ENCODE results near the gene DNAH7.
A peak's percentile ranks its signal among the peaks of the same experiment; 100 is the strongest.

Gene DNAH7

GRCh38 chr2:195857132-195857531, 211.5 kb downstream of the DNAH7 start:
- DNase-seq, result no peak

- no peak for DNase-seq
Measured at GRCh38 chr2:195850764-195851163, 217.9 kb downstream of the DNAH7 start.

- DNase-seq, result peak in 1 of 2 donors; percentile 8
Measured at GRCh38 chr2:195848119-195848899, 220.3 kb downstream of the DNAH7 start.

GRCh38 chr2:195842932-195843331, 225.7 kb downstream of the DNAH7 start:
- DNase-seq, result peak in 1 of 2 donors; percentile 11

GRCh38 chr2:195838002-195838401, 230.6 kb downstream of the DNAH7 start:
- no peak for DNase-seq

- no peak for DNase-seq
Measured at GRCh38 chr2:195836002-195836401, 232.6 kb downstream of the DNAH7 start.

GRCh38 chr2:195834836-195835235, 233.8 kb downstream of the DNAH7 start:
- DNase-seq, result no peak

GRCh38 chr2:195830968-195831950, 237.4 kb downstream of the DNAH7 start:
- DNase-seq, result no peak

GRCh38 chr2:195824478-195824877, 244.2 kb downstream of the DNAH7 start:
- DNase-seq, result no peak

- DNase-seq, result no peak
Measured at GRCh38 chr2:195823206-195823605, 245.4 kb downstream of the DNAH7 start.

- DNase-seq, result no peak
Measured at GRCh38 chr2:195821566-195821932, 247.1 kb downstream of the DNAH7 start.

GRCh38 chr2:195820867-195821565, 247.6 kb downstream of the DNAH7 start:
- no peak for DNase-seq

GRCh38 chr2:195820373-195820772, 248.3 kb downstream of the DNAH7 start:
- DNase-seq, result no peak

GRCh38 chr2:195819276-195819675, 249.4 kb downstream of the DNAH7 start:
- DNase-seq, result no peak

GRCh38 chr2:195818526-195818925, 250.1 kb downstream of the DNAH7 start:
- no peak for DNase-seq

- DNase-seq, result no peak
Measured at GRCh38 chr2:195818106-195818505, 250.5 kb downstream of the DNAH7 start.

- DNase-seq, result no peak
Measured at GRCh38 chr2:195815083-195815482, 253.6 kb downstream of the DNAH7 start.

GRCh38 chr2:195813421-195813820, 255.2 kb downstream of the DNAH7 start:
- no peak for DNase-seq

- no peak for DNase-seq
Measured at GRCh38 chr2:195810340-195811098, 258.1 kb downstream of the DNAH7 start.

GRCh38 chr2:195808189-195808588, 260.4 kb downstream of the DNAH7 start:
- no peak for DNase-seq

GRCh38 chr2:195805283-195805976, 263.2 kb downstream of the DNAH7 start:
- no peak for DNase-seq

GRCh38 chr2:195795879-195796278, 272.8 kb downstream of the DNAH7 start:
- DNase-seq, result no peak

Measured in CD4-positive, alpha-beta T cell treated with Interleukin-4 for 1 hour (primary cell).